ENCODE results near the gene RTP3. TPM values are rescaled to one million over a fixed set of nuclear protein-coding genes. Genes with fewer than 3 reads are reported as not detected.

Gene RTP3
- total and polyA plus RNA-seq, 7 donors = not detected

DNA sequence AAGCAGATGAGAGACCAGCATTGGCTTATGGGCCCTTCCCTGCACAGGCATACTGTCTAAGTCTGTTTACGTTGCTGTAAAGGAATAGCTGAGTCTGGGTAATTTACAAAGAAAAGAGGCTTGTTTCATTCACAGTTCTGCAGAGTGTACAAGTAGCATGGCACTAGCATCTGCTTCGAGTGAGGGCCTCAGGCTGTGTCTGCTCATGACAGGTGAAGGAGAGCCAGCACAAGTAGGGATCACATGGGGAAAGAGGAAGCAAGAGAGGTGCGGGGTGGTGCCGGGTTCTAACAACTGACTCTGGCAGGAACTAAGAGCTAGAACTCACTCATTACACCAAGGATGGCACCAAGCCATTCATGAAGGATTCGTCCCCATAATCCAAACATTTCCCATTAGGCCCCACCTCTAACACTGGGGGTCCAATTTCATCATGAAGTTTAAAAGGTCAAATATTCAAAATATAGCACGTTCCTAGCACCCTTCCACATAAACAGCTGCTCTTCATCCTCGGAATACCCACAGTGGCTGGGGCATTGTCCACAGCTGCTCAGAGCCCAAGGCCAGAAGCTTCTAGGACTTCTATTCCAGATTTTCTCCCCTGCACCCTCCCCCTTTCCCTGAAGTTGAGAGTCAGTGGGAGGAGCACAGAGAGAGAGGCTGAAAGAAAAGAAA lies 5.6 kb downstream of the RTP3 start:
- no peak for DNase-seq
- Histone ChIP-seq H3K36me3 (no peaks in the 10 kb centered on the region), H3K27me3 (no peaks in the 10 kb centered on the region), H3K9me3 (no peaks in the 10 kb centered on the region), H3K4me1 (peaks cover 0 to 8% (median 0%) of the 10 kb centered on the region in 4 donors), H3K4me3 (no peak overlapping the region), H3K27ac (no peak overlapping the region)
- WGBS, 2 donors = 74 to 84% methylated on average over 7 of the region's 7 CpGs
- intact Hi-C loops (cut with DNase I) = no loop called here
- TF ChIP-seq, protein P1, sequence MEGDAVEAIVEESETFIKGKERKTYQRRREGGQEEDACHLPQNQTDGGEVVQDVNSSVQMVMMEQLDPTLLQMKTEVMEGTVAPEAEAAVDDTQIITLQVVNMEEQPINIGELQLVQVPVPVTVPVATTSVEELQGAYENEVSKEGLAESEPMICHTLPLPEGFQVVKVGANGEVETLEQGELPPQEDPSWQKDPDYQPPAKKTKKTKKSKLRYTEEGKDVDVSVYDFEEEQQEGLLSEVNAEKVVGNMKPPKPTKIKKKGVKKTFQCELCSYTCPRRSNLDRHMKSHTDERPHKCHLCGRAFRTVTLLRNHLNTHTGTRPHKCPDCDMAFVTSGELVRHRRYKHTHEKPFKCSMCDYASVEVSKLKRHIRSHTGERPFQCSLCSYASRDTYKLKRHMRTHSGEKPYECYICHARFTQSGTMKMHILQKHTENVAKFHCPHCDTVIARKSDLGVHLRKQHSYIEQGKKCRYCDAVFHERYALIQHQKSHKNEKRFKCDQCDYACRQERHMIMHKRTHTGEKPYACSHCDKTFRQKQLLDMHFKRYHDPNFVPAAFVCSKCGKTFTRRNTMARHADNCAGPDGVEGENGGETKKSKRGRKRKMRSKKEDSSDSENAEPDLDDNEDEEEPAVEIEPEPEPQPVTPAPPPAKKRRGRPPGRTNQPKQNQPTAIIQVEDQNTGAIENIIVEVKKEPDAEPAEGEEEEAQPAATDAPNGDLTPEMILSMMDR (IDR thresholded peaks at IDR 0.05) = no peak
- no peak for TF ChIP-seq EP300 (IDR thresholded peaks at IDR 0.05)
- TF ChIP-seq POLR2A (IDR thresholded peaks at IDR 0.05) = no peak

DNA sequence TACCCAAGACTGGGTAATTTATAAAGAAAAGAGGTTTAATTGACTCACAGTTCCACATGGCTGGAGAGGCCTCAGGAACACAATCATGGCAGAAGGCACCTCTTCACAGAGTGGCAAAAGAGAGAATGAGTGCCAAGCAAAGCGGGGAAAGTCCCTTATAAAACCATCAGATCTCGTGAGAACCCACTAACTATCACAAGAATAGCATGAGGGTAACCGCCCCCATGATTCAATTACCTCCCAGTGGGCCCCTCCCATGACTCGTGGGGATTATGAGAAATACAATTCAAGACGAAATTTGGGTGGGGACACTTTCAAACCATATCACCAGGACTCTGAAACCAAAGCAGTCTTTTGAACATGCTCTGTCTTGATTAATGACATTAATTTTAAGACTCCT lies 7.0 kb downstream of the RTP3 start:
- Histone ChIP-seq H3K4me3 (no peak overlapping the region), H3K36me3 (no peaks in the 10 kb centered on the region), H3K27ac (no peak overlapping the region), H3K9me3 (no peaks in the 10 kb centered on the region), H3K4me1 (peaks cover 0 to 8% (median 0%) of the 10 kb centered on the region in 4 donors), H3K27me3 (no peaks in the 10 kb centered on the region)
- TF ChIP-seq POLR2A (IDR thresholded peaks at IDR 0.05) = no peak
- TF ChIP-seq EP300 (IDR thresholded peaks at IDR 0.05) = no peak
- TF ChIP-seq POLR2AphosphoS5 (IDR thresholded peaks at IDR 0.05) = no peak
- TF ChIP-seq, protein P1 (IDR thresholded peaks at IDR 0.05) = no peak
- WGBS, 2 donors = 57 to 63% methylated on average over 5 of the region's 5 CpGs
- intact Hi-C loops (cut with DNase I) = no loop called here
- no peak for DNase-seq

DNA sequence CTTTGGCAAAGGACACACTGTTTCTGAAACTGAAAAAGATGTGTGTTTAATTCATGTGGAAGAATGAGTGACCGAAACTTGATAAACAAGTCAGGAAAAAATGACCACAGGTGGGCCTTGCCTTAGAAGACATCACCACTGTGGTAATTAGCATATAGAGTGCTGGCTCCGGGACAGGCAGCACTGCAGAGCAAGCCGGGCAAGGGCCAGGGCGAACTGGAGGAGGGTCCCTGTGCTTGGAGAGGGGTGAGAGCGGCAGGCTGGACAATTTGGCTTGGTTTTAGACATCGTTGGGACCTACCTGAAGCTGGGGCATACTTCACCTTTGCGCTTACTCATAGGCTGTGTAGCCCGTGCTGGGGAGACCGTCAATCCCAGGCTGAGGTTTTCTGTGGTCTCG lies 8.2 kb downstream of the RTP3 start:
- intact Hi-C loops (cut with DNase I) = no loop called here

DNA sequence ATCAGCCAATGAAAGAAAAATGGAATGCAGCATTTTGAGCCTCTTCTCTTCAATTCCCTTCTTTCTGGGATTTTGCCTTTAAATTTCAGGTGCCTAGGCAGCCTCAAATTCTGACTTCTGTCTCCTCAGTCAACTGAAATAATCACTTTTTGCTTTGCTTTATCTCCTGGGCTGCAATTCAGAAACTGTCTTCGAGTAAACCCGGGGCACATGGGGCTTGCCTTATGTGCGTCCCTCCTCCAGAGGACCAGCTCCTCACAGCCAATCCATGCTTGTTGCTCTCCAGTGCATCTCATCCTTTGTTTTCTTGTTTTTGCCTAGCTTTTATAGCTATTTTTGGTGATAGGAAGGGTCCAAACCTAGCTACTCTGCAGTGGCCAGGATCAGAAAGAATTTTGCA lies 8.8 kb downstream of the RTP3 start:
- no peaks in the 10 kb centered on the region for H3K36me3 ChIP-seq
- WGBS, 2 donors = 89% methylated on average over 3 of the region's 3 CpGs
- H3K27ac ChIP-seq = no peak overlapping the region
- no peak for DNase-seq
- H3K4me1 ChIP-seq = peaks cover 0 to 8% (median 0%) of the 10 kb centered on the region in 4 donors
- intact Hi-C loops (cut with DNase I) = no loop called here
- no peak overlapping the region for H3K4me3 ChIP-seq
- no peaks in the 10 kb centered on the region for H3K9me3 ChIP-seq
- H3K27me3 ChIP-seq = no peaks in the 10 kb centered on the region
- TF ChIP-seq, protein P1 (IDR thresholded peaks at IDR 0.05) = no peak
- no peak for TF ChIP-seq POLR2AphosphoS5 (IDR thresholded peaks at IDR 0.05)
- TF ChIP-seq POLR2A (IDR thresholded peaks at IDR 0.05) = no peak
- no peak for TF ChIP-seq EP300 (IDR thresholded peaks at IDR 0.05)

More for the DNA sequence above, 8.2 kb downstream of the RTP3 start:
- Histone ChIP-seq H3K36me3 (no peaks in the 10 kb centered on the region), H3K4me1 (peaks cover 0 to 8% (median 0%) of the 10 kb centered on the region in 4 donors), H3K27me3 (no peaks in the 10 kb centered on the region), H3K27ac (no peak overlapping the region), H3K9me3 (no peaks in the 10 kb centered on the region), H3K4me3 (no peak overlapping the region)
- no peak for TF ChIP-seq POLR2AphosphoS5 (IDR thresholded peaks at IDR 0.05)
- TF ChIP-seq, protein P1 (IDR thresholded peaks at IDR 0.05) = no peak
- DNase-seq = no peak
- WGBS, 2 donors = 89% methylated on average over 10 of the region's 10 CpGs

Measured in sigmoid colon (tissue), 7 donors.